GM12878 (cell line): ENCODE data around the gene OS9. TPM values are rescaled to one million over a fixed set of nuclear protein-coding genes. Genes with fewer than 3 reads are reported as not detected.

Source experiments
- ATAC-seq: fragments of 200-7000 bp; cut with Tn5 transposase; 3 replicates; pipeline ENCODE4 v1.9.1; 2020; ENCODE audit warnings: mild to moderate bottlenecking, moderate library complexity
- BruUV-seq: library from RNA; stranded (reverse); fragments of 400-500 nt; replicated peaks from 2 replicates; lab custom pipeline; 2021; lab: Mats Ljungman, UMichigan
- CTCF ChIA-PET: fragments of 300-600 bp; sonication (Branson Sonifier 250); formaldehyde crosslinking; extraction: SDS; loops from one replicate; lab custom pipeline; 2021; ENCODE audit warnings: inconsistent platforms; lab: Yijun Ruan, JAX
- POLR2A ChIA-PET: fragments of 350-600 bp; formaldehyde crosslinking; extraction: SDS; loops from one replicate; lab custom pipeline; 2021; ENCODE audit warnings: inconsistent platforms; lab: Charles Lee
- RAD21 ChIA-PET: fragments of 300-600 bp; sonication (Branson Sonifier 250); formaldehyde crosslinking; loops from one replicate; lab custom pipeline; 2023; ENCODE audit warnings: antibody characterized with exemption; ENCODE audit not compliant: unreplicated experiment; lab: Charles Lee
- SMC1A ChIA-PET: fragments of 300-600 bp; sonication (Branson Sonifier 250); formaldehyde crosslinking; loops from one replicate; lab custom pipeline; 2023; ENCODE audit not compliant: unreplicated experiment, uncharacterized antibody; lab: Charles Lee
- DNase-seq: peaks from one replicate; pipeline ENCODE4 v3.0.0-alpha.2; 2011; ENCODE audit warnings: low read depth, low spot score
- FAIRE-seq: peaks from 3 replicates; lab custom pipeline; 2011; peaks lifted over from hg19 to GRCh38; lab: Jason Lieb, UNC
- H2AFZ ChIP-seq: 2 replicates; pipeline ENCODE4 v1.6.0; 2011; ENCODE audit warnings: low read depth, low read length, control low read depth; ENCODE audit not compliant: control insufficient read depth
- H3K27ac ChIP-seq: 2 replicates; pipeline ENCODE4 v1.5.1; 2011; ENCODE audit warnings: control low read depth; ENCODE audit not compliant: control insufficient read depth, insufficient read depth
- H3K27me3 ChIP-seq, 2 experiments: replicated peaks in 1 of 2; 2 replicates each; pipeline versions ENCODE4 v1.6.0 to v1.6.1; 2011; ENCODE audit warnings: low read length in 1 of 2; ENCODE audit not compliant: control insufficient read depth in 2 of 2, insufficient read depth in 2 of 2
- H3K36me3 ChIP-seq, 2 experiments: 2 replicates each; pipeline ENCODE4 v1.5.1; 2011; ENCODE audit warnings: low read length in 1 of 2; ENCODE audit not compliant: control insufficient read depth in 2 of 2, insufficient read depth in 2 of 2
- H3K4me1 ChIP-seq: 2 replicates; pipeline ENCODE4 v1.6.1; 2011; ENCODE audit warnings: mild to moderate bottlenecking, low read length, moderate library complexity, mixed read lengths; ENCODE audit not compliant: control insufficient read depth, insufficient read depth
- H3K4me2 ChIP-seq: 2 replicates; pipeline ENCODE4 v1.6.0; 2011; ENCODE audit warnings: control low read depth; ENCODE audit not compliant: control insufficient read depth, insufficient read depth
- H3K4me3 ChIP-seq: fragments of 200-600 bp; sonication (generic); 2 replicates; pipeline ENCODE4 v1.5.1; 2016
- H3K79me2 ChIP-seq: 2 replicates; pipeline ENCODE4 v1.6.0; 2011; ENCODE audit warnings: low read length; ENCODE audit not compliant: control insufficient read depth, insufficient read depth
- H3K9ac ChIP-seq: 2 replicates; pipeline ENCODE4 v1.8.0; 2011; ENCODE audit warnings: low read length, control low read depth, mixed read lengths; ENCODE audit not compliant: control insufficient read depth, insufficient read depth
- H3K9me3 ChIP-seq: replicated peaks from 3 replicates; pipeline ENCODE4 v1.5.1; 2011; ENCODE audit warnings: mild to moderate bottlenecking, low read length; ENCODE audit not compliant: control insufficient read depth, insufficient read depth
- H4K20me1 ChIP-seq: 2 replicates; pipeline ENCODE4 v1.6.0; 2011; ENCODE audit not compliant: control insufficient read depth, insufficient read depth
- MEF2B ChIP-seq: fragments of 450-650 bp; IDR thresholded peaks from 2 replicates; pipeline ENCODE4 v1.6.1; 2018; ENCODE audit warnings: mild to moderate bottlenecking, moderate library complexity; ENCODE audit not compliant: partially characterized antibody, poor library complexity, severe bottlenecking
- NR2C2 ChIP-seq: IDR thresholded peaks from 2 replicates; pipeline ENCODE4 v1.6.1; 2011; ENCODE audit warnings: borderline replicate concordance, low read depth; ENCODE audit not compliant: control insufficient read depth, insufficient read length
- SPI1 ChIP-seq: IDR thresholded peaks from 2 replicates; pipeline ENCODE4 v1.6.1; 2011; ENCODE audit warnings: low read depth, mild to moderate bottlenecking, low read length, moderate library complexity, borderline replicate concordance; ENCODE audit not compliant: insufficient read depth
- ZBTB4 ChIP-seq: fragments of 450-650 bp; formaldehyde crosslinking; IDR thresholded peaks from 2 replicates; pipeline ENCODE4 v1.4.0; 2022; ENCODE audit warnings: mild to moderate bottlenecking, moderate library complexity
- ZNF217 ChIP-seq: fragments of 450-650 bp; IDR thresholded peaks from 2 replicates; pipeline ENCODE4 v1.6.1; 2017; ENCODE audit warnings: antibody characterized with exemption, mild to moderate bottlenecking
- WGBS: methylation state at CpG from one replicate; pipeline ENCODE4 v1.1.6; 2016; ENCODE audit warnings: low lambda C conversion rate; ENCODE audit not compliant: insufficient replicate concordance, insufficient coverage; ENCODE audit errors: missing lambda C conversion rate; 5-methylcytosine and 5-hydroxymethylcytosine counted together
- in situ Hi-C: fragments of 300-500 bp; cut with MboI; formaldehyde crosslinking; loops from 9 replicates; pipeline ENCODE4 v1.14.3; 2018; ENCODE audit warnings: mixed read lengths
- intact Hi-C: fragments of 100-400 bp; cut with micrococcal nuclease; formaldehyde crosslinking; loops from one replicate; pipeline ENCODE4 v1.14.2; 2022; ENCODE audit not compliant: unreplicated experiment
- polyA plus RNA-seq, 11 experiments: library from polyadenylated mRNA; depleted of rRNA in 4 of 11; unstranded in 6 of 11; stranded (reverse) in 5 of 11; fragments of >200 nt; fragmentation: Nextera tagmentation in 4 of 11; fragmentation: Illumina TruSeq in 1 of 11; extraction: Ambion mirVana in 4 of 11; extraction: Trizol in 1 of 11; gene quantifications; 1 replicate in 1 of 11; 2 replicates in 10 of 11; pipeline versions ENCODE4 v1.2.1 to v1.2.3, GENCODE V29; 2011 to 2016; ENCODE audit warnings: inconsistent platforms in 2 of 11, missing spikeins in 2 of 11, low read depth in 1 of 11
- total RNA-seq, 4 experiments: library from RNA; depleted of rRNA in 3 of 4; stranded (reverse); fragments of >200 nt in 3 of 4; fragmentation: Illumina TruSeq in 1 of 4; extraction: Trizol in 1 of 4; gene quantifications; 2 replicates each; pipeline versions ENCODE4 v1.2.1 to v1.2.3, GENCODE V29; 2013 to 2021

The OS9 gene
- total and polyA plus RNA-seq, 10 of the 15 experiments (the other 5 are each of a cell fraction or from before 2014, with no cell fraction given), result 5.2 to 106 (median 79.1) TPM

- Histone ChIP-seq H3K9ac (no peak overlapping the region), H3K4me3 (no peak overlapping the region), H4K20me1 (no peaks in the 10 kb centered on the region), H3K79me2 (no peaks in the 10 kb centered on the region), H3K36me3 (peaks cover 5 to 8% of the 10 kb centered on the region in 2 experiments; a peak in 3 of 4 replicates), H3K27ac (no peak overlapping the region), H3K4me2 (no peak overlapping the region), H3K4me1 (no peaks in the 10 kb centered on the region)
- in situ Hi-C loops, result no loop called here
- WGBS, result 74% methylated on average over 11 of the region's 11 CpGs
- ChIA-PET POLR2A (no interaction called here), SMC1A (no interaction called here), CTCF (interaction anchor here (0.6 to 1.6 kb wide), 2 partner anchors 17 to 159 kb away, joined by 3 to 5 read pairs; no protein-coding TSS in a partner anchor), RAD21 (no interaction called here)
- no TSS peak for BruUV-seq
- ATAC-seq, result peak; percentile 33
- intact Hi-C loops, result no loop called here
- no peak for DNase-seq
- FAIRE-seq, result no peak
- TF ChIP-seq ZBTB4 (CRISPR knock-in tag) (no peak), ZNF217 (no peak), MEF2B (no peak), SPI1 (peak; percentile 53; the same call in 1 of the 2 replicates), NR2C2 (no peak)
- TF ChIP-seq, all 136 proteins: peak for 1
- no peak overlapping the region for H2AFZ ChIP-seq
- no peaks in the 10 kb centered on the region for H3K27me3 ChIP-seq
- no peaks in the 10 kb centered on the region for H3K9me3 ChIP-seq
These were observed 31.2 kb downstream of the OS9 start for GRCh38 chr12:57724936-57725740.
